Progenitor cell of endocrine pancreas (in vitro differentiated cells): ENCODE results near the gene CHST15. TPM values are rescaled to one million over a fixed set of nuclear protein-coding genes. Genes with fewer than 3 reads are reported as not detected.
"Not testable (repeated sequence)": the region's sequence is repeated elsewhere in the genome, so short reads cannot be mapped to it uniquely, and the experiment has no call there.

ENCODE experiments used
- DNase-seq: peaks from one replicate; pipeline ENCODE4 v3.0.0; 2021; ENCODE audit warnings: low spot score; ENCODE audit not compliant: unreplicated experiment
- H3K27ac Mint-ChIP-seq: 2 replicates; pipeline ENCODE4 v1.8.0; 2021; ENCODE audit warnings: mild to moderate bottlenecking, moderate library complexity, mixed read lengths
- H3K27me3 Mint-ChIP-seq: 2 replicates; pipeline ENCODE4 v1.8.0; 2021; ENCODE audit warnings: mixed read lengths
- H3K36me3 Mint-ChIP-seq: 2 replicates; pipeline ENCODE4 v1.8.0; 2022; ENCODE audit warnings: mixed read lengths; ENCODE audit not compliant: insufficient read depth
- H3K4me1 Mint-ChIP-seq: 2 replicates; pipeline ENCODE4 v1.8.0; 2021; ENCODE audit warnings: low read depth, mixed read lengths
- H3K4me3 Mint-ChIP-seq: 2 replicates; pipeline ENCODE4 v1.8.0; 2021; ENCODE audit warnings: low read depth, mild to moderate bottlenecking, moderate library complexity, mixed read lengths
- H3K9me3 Mint-ChIP-seq: 2 replicates; pipeline ENCODE4 v1.8.0; 2021; ENCODE audit warnings: low read depth, mixed read lengths
- total RNA-seq: library from RNA; stranded (reverse); gene quantifications from 2 replicates; pipeline ENCODE4 v1.2.1, GENCODE V29; 2021
- TF ChIP-seq, protein P1 (sequence below): fragments of 200-600 bp; sonication (generic); IDR thresholded peaks from one replicate; pipeline ENCODE4 v1.5.0; 2021; ENCODE audit warnings: antibody characterized with exemption, mild to moderate bottlenecking; ENCODE audit not compliant: unreplicated experiment

CHST15 gene
- total RNA-seq, 1 donor from 2014 or later, result 7.9 TPM

DNA sequence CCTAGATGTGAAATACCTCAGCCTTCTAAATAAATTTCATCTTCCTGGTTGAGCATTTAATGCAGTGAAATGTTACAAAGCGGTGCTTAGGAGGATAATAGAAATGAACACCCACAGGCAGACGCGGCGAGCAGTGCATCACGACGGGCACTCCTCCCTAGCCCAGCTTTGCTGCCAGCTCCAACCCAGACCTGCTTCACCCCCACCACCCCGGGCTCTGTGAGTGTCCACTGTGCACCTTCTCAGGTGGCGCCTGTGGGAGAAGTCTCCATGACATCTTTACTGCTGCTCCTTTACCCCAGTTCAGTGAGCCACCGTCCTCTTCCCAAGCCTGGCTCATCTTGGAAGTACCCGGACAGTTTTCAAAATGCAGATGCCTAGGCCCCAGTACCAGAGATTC, 5.2 kb upstream of the CHST15 start:
- Mint-ChIP-seq H3K4me3 (no peak overlapping the region), H3K27ac (no peak overlapping the region), H3K4me1 (peaks cover 8% of the 10 kb centered on the region), H3K9me3 (no peaks in the 10 kb centered on the region), H3K36me3 (no peaks in the 10 kb centered on the region), H3K27me3 (peaks cover 53% of the 10 kb centered on the region)
- no peak for DNase-seq
- TF ChIP-seq, protein P1, sequence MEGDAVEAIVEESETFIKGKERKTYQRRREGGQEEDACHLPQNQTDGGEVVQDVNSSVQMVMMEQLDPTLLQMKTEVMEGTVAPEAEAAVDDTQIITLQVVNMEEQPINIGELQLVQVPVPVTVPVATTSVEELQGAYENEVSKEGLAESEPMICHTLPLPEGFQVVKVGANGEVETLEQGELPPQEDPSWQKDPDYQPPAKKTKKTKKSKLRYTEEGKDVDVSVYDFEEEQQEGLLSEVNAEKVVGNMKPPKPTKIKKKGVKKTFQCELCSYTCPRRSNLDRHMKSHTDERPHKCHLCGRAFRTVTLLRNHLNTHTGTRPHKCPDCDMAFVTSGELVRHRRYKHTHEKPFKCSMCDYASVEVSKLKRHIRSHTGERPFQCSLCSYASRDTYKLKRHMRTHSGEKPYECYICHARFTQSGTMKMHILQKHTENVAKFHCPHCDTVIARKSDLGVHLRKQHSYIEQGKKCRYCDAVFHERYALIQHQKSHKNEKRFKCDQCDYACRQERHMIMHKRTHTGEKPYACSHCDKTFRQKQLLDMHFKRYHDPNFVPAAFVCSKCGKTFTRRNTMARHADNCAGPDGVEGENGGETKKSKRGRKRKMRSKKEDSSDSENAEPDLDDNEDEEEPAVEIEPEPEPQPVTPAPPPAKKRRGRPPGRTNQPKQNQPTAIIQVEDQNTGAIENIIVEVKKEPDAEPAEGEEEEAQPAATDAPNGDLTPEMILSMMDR, result no peak

DNA sequence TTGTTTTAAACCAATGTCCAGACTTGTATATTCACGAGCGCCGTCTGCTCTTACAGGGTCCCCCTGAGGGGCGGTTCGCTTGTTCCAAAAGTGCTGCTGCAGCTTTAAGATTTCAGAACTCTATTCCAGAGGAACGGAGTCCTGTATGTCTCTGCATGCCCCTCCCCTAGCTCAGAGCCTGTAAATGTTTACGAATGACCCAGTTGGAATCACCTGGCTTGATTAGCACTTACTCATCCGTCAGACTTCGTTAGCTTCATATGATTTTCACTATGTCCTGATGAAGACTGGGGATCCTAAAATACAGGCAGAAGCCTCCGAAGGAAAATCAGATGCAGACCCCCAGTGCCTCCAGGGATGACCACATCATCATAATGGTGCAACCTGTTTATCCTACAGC, 4.5 kb upstream of the CHST15 start:
- Mint-ChIP-seq H3K27ac (no peak overlapping the region), H3K9me3 (no peaks in the 10 kb centered on the region), H3K4me1 (peaks cover 8% of the 10 kb centered on the region), H3K36me3 (no peaks in the 10 kb centered on the region), H3K4me3 (no peak overlapping the region), H3K27me3 (peaks cover 53% of the 10 kb centered on the region)
- TF ChIP-seq, protein P1, result no peak
- no peak for DNase-seq

DNA sequence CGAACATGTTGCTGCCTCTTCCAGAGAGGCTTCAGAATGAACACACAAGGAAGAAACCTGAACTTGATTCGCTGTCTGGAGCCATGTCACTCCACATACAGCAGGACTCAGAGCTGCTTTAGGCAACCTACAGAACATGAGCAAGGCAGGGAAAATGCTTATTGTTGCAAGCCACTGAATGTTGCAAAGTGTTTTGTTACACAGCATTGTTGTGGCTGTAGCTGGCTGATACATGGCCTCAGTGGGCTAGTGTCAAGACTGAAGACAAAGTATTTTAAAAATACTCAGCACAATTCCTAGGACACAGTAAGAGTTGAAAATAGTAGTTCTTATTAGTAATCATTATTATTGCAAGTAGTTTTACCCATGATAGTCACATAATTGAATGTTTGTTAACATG, 3.1 kb upstream of the CHST15 start:
- peaks cover 9% of the 10 kb centered on the region for H3K4me1 Mint-ChIP-seq
- no peak for DNase-seq
- no peak overlapping the region for H3K4me3 Mint-ChIP-seq
- H3K9me3 Mint-ChIP-seq, result no peaks in the 10 kb centered on the region
- TF ChIP-seq, protein P1, result no peak
- H3K36me3 Mint-ChIP-seq, result no peaks in the 10 kb centered on the region
- H3K27me3 Mint-ChIP-seq, result peaks cover 57% of the 10 kb centered on the region
- no peak overlapping the region for H3K27ac Mint-ChIP-seq

DNA sequence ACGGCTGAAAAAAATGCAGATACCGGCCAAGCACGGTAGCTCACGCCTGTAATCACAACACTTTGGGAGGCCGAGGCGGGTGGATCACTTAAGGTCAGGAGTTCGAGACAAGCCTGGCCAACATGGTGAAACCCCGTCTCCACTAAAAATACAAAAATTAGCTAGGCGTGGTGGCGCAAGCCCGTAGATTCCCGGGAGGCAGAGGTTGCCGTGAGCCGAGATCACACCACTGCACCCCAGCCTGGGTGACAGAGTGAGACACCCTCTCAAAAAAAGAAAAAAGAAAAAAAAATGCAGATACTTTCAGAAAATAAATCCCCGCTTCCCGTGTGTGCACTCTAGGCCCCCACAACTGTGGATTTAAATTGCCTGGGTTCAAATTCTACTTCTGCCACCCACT, 2.4 kb upstream of the CHST15 start:
- H3K4me1 Mint-ChIP-seq, H3K36me3 Mint-ChIP-seq, DNase-seq, H3K9me3 Mint-ChIP-seq, H3K27ac Mint-ChIP-seq, H3K4me3 Mint-ChIP-seq: not testable (repeated sequence)
- peaks cover 63% of the 10 kb centered on the region for H3K27me3 Mint-ChIP-seq

DNA sequence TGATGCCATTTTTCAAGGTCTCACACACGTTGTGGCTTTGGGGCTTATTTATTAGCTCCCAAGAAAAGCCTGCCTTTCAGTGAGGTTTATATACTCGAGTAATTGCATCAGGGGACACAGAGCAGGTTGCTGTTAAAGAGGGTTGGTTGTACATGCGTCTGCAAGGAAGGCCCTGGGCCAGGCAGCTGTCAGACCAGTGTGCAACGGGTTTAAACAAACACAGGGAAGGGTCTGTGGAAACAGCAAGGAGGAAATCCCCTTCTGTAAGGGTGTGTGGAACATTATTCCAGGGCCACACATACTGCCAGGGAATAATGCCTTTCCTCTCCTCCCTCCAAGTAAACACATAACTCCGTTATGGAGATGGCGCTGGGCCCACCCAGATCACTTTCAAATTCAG, 1.7 kb upstream of the CHST15 start:
- no peak overlapping the region for H3K4me3 Mint-ChIP-seq
- no peaks in the 10 kb centered on the region for H3K9me3 Mint-ChIP-seq
- no peaks in the 10 kb centered on the region for H3K36me3 Mint-ChIP-seq
- TF ChIP-seq, protein P1, result no peak
- peaks cover 65% of the 10 kb centered on the region for H3K27me3 Mint-ChIP-seq
- peaks cover 9% of the 10 kb centered on the region for H3K4me1 Mint-ChIP-seq
- H3K27ac Mint-ChIP-seq, result no peak overlapping the region
- DNase-seq, result no peak

DNA sequence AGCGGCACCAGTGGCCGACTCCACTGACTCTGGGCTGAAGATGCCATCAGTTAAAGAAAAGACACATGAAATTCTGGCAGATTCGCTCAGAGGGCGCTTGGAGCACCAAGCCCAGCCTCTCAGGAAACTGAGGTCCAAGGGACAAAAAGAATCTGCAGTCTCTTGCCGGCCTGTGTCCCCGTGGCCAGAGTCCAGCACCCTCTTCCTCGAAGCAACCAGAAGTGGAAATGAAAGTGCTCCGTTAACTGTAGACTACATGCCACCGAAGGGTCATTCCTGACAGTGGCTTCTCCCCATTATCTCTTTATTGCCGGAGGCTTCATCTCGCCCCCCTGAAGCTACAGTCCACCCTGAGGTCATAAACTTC, 1.0 kb upstream of the CHST15 start:
- Mint-ChIP-seq H3K27me3 (peaks cover 65% of the 10 kb centered on the region), H3K27ac (peak overlapping the region; percentile 93), H3K36me3 (no peaks in the 10 kb centered on the region), H3K4me3 (peak overlapping the region; percentile 54), H3K4me1 (peaks cover 9% of the 10 kb centered on the region), H3K9me3 (no peaks in the 10 kb centered on the region)
- TF ChIP-seq, protein P1, result no peak
- DNase-seq, result no peak

DNA sequence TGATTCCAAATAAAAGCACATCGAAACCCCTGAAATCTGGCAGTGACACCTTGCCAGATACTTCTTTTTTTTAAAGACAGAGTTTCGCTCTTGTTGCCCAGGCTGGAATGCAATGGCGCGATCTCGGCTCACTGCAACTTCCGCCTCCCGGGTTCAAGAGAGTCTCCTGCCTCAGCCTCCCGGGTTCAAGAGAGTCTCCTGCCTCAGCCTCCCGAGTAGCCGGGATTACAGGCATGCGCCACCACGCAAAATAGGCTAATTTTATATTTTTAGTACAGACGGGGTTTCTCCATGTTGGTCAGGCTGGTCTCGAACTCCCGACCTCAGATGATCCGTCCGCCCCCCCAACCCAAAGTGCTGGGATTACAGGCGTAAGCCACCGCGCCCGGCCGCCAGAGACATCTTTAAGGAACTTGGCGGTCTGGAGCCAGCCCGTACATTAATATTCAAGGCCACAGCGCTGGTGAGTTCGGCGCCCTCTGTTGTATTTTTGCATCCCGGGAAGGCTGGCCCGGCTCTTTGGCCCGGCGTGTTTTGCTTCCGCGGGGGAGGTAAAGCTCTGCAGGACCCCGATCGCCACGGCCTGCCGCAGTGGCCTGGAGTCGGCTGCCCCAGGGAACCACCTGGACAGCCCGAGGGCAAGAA, 498 bp upstream of the CHST15 start:
- H3K4me1 Mint-ChIP-seq, H3K36me3 Mint-ChIP-seq, H3K9me3 Mint-ChIP-seq, DNase-seq: not testable (repeated sequence)
- Mint-ChIP-seq H3K27me3 (peaks cover 65% of the 10 kb centered on the region), H3K27ac (peak overlapping the region; percentile 93), H3K4me3 (peak overlapping the region; percentile 73)
